Upper lobe of left lung (tissue), 4 donors: ENCODE data around the gene ARHGAP8.
"Not testable (repeated sequence)": the region's sequence is repeated elsewhere in the genome, so short reads cannot be mapped to it uniquely, and the experiment has no call there.

ENCODE experiments used
- EP300 ChIP-seq, 4 donors: sonication (generic); formaldehyde crosslinking; IDR thresholded peaks; one replicate each; pipeline ENCODE4 v1.5.1; 2017; ENCODE audit warnings: antibody characterized with exemption in 4 of 4, control low read depth in 2 of 4
- POLR2A ChIP-seq, 4 donors: fragments of 450-650 bp; IDR thresholded peaks; one replicate each; pipeline ENCODE4 v1.5.1; 2016 to 2017; ENCODE audit warnings: antibody characterized with exemption in 4 of 4, mild to moderate bottlenecking in 2 of 4
- POLR2AphosphoS5 ChIP-seq, 2 donors: sonication (generic); formaldehyde crosslinking; IDR thresholded peaks; one replicate each; pipeline ENCODE4 v1.5.1; 2017; ENCODE audit warnings: antibody characterized with exemption in 2 of 2
- TF ChIP-seq, protein P1 (sequence below), 6 experiments: fragments of 450-650 bp in 4 of 6; fragments of 200-600 bp in 2 of 6; sonication (generic) in 2 of 6; IDR thresholded peaks; one replicate each; pipeline ENCODE4 v1.5.1; 2016 to 2019; ENCODE audit warnings: antibody characterized with exemption in 6 of 6

- TF ChIP-seq, protein P1, sequence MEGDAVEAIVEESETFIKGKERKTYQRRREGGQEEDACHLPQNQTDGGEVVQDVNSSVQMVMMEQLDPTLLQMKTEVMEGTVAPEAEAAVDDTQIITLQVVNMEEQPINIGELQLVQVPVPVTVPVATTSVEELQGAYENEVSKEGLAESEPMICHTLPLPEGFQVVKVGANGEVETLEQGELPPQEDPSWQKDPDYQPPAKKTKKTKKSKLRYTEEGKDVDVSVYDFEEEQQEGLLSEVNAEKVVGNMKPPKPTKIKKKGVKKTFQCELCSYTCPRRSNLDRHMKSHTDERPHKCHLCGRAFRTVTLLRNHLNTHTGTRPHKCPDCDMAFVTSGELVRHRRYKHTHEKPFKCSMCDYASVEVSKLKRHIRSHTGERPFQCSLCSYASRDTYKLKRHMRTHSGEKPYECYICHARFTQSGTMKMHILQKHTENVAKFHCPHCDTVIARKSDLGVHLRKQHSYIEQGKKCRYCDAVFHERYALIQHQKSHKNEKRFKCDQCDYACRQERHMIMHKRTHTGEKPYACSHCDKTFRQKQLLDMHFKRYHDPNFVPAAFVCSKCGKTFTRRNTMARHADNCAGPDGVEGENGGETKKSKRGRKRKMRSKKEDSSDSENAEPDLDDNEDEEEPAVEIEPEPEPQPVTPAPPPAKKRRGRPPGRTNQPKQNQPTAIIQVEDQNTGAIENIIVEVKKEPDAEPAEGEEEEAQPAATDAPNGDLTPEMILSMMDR (IDR thresholded peaks at IDR 0.05), result not testable (repeated sequence)
- not testable (repeated sequence) for TF ChIP-seq POLR2A, EP300, POLR2AphosphoS5 (IDR thresholded peaks at IDR 0.05)
These were observed 4.6 kb upstream of the ARHGAP8 start for GRCh38 chr22:44747784-44748127.
